Measurements from ENCODE around the gene COL27A1.

The COL27A1 gene

DNA sequence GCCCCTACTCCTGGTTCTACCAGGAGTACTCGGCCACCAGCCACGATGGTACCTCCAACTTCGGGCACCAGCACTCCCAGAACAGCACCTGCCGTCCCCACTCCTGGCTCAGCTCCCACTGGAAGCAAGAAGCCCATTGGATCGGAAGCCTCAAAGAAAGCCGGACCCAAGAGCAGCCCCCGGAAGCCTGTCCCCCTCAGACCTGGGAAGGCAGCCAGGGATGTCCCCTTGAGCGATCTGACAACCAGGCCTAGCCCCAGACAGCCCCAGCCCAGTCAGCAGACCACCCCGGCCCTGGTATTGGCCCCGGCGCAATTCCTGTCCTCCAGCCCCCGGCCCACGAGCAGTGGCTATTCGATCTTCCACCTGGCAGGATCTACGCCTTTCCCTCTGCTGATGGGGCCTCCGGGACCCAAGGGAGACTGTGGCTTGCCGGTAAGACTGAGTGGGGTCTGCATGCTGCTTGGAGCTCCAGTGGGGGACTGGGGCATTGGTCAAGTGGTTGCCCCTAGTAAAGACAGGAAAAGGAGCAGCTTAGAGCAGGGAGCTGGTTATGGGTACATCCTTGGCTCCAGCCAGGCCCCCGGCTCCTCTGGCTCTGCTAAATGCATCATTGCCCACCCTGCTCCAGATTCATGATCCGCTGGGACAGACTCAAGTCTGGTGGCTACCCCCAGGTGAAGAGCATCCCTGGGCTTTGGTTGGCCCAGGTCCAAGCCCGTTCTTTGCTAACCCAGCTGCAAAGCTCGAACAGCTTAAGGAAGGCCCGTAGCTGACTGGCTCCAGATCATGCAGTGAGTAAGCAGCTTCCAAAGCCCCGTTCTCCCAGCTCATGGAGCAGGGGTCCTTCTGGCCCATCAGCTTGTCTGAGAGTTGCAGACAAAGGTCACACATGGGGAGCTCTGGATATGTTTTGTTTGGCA is 14.0 kb downstream of the COL27A1 start:
- FAIRE-seq = no peak

DNA sequence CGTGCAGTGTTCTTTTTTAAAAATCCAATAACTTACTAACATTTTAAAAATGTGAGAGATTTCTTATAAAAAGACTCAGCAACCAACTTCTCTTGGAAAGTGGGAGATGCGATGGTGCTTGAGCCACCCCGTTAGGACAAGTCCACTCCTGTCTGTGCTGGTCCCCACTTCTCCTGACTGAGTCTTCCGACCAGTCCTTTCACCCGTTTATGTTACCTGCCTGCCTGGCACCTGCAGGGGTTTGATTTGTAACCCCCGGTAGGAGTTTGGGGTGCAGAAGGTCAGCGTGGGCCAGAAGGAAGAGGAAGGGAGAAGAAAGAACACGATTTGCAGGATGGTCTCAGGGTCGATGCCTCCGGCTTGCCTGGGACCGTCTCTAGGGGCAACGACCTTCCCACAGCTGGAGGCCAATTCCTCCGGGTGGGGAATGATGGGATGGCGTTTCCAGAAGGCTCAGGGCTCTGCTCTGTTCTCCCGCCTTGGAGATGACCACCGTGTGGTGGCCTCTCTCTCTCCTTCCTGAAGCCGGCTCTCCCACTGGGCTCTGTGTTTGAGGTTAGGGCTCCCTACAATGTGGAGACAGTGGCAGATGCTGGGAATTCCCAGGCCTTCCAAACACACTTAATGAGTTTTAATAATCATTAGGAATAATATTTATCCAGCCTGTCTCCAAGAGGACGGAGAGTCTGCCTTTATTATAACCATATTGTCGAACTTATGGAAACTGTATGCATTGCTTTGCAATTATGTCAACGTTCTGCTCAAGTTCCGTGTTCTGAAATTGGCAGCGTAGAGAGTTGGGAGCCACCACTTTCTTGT is 14.8 kb downstream of the COL27A1 start:
- no peak for FAIRE-seq

DNA sequence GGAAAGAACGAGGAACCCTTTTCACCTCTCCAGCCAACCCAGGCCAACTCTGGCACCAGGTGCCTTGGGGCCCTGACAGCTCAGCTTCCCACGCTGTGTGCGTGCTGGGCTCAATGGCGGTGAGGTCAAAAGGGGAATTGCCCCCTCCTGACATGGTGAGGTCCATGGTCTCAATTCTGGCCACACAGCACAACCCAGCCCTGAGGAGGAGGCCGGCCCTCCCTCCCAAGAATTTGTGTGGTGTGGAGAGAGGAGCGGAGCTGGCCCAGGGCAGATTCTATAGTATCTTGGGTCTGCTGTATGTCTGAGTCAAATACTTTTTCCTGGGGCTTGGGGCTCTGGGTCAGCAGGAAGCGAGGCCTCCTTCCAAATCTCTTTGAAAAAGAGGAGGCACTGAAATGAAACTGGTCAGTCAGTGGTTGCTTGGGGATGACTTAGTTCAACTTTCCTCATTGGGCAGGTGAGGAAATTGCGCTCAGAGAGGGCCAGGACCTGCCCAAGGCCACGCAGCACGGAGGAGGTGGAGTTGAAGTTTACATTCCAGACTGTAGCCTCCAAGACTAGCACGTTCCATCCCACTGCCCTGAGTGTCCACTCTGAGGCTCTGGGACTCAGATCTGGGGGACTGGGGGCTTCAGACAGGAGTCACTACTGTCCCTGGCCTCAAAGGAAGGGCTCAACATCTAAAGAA is 15.6 kb downstream of the COL27A1 start:
- FAIRE-seq = no peak

DNA sequence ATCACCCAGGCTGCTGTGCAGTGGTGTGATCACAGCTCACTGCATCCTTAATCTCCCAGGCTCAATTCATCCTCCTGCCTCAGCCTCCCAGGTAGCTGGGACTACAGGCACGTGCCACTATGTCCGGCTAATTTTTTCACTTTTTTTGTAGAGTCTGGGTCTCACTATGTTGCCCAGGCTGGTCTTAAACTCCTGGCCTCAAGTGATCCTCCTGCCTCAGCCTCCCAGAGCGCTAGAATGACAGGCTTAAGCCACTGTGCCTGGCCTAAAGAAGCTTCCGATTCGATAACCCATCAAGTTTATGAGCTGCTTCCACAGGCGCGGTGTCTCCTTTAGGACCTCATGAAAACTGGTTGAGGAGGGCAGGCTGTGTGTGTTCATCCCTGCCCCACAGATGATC is 16.2 kb downstream of the COL27A1 start:
- FAIRE-seq = no peak

DNA sequence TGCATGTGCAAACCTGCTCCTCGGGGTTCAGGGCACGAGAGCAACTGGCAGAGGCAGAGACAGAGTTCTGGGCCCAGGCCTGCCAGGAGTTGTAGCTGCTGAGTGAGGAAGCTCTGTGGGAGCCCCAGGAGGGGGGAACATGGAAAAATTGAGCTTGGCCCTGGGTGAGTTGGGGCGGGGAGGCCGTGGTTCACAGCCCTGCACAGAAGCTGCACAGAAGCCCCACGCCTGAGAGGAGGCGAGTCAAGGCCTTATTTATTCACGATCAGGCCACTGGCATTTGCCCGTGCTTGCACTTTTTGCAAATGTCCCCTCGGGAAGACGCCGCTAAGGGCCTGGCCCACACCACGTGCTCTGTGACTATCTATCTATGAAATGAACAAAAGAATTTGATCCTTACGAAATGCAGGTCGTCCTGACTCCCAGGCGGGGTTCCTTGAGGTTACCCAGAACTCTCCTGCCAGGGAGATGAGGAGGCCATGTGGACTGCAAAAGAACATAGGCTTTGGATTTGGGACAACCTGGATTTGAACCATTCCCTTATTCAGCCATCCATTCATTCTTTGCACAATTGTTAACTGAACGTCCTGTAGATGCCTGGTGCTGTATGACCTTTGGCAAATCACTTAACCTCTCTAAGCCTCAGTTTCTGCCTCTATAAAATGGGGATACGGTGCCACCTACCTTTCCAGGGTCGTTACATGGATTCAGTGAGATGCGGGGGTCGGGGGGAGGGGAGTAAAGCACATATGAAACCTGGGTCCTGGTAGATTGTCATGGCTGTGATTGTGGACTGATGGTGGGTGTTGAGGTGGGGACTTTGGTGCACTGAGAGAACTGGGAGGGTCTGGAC is 17.9 kb downstream of the COL27A1 start:
- FAIRE-seq = no peak

DNA sequence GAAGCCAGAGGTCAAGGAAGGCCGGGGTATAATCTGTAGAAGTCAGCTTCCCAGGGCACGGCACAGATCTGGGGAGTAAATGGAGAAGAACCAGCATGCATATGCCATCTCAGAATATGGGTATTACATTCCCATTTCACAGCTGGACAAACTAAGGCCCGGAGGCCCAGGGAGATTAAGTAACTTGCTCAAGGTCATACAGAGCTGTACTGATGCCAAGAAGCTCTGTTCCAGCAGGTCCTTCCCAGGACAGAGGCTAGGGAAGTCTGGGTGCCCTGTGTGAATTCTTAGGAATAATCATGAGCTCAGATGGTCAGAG is 19.2 kb downstream of the COL27A1 start:
- no peak for FAIRE-seq

DNA sequence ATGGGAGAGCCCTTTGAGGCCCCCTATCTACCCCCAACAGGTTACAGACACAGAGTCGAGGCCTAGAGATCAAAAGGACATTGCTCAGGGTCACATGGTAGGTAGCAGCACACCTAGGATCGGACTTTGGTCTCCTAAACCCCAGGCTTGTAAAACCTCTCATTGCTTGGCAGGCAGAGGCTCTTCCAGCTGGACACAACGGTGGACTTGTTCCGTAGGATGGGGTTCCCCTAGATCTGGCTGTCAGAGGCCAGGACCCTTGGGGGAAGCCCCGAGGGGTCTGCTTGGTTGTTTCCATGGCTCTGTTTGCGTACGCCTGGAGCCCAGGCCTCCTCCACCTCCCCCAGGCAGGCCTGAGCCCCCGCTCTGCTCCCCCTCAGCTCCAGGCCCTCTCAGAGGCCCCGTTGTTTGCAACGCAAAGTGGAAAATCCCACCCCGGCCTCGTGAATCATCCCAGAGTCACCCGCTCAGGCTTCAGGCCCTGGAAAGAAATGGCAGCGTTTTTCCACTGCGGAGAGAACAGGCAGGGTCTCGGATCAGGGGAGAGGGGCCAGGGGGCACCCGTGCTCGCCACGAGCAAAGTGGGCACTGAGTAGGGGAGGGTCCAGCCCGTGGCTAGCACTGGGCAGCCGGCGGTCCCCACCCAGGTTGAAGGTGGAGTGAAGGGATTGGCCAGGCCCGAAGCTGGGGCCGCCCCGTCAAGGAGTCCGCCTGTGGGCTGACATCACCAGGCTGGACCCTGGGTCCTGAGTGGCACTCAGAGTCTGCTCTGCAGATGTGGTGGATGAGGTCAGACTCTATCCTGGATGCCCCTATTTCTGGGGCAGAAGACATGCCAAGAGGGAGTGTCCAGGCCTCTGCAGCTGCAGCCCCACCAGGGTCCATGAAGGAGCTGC is 19.8 kb downstream of the COL27A1 start:
- no peak for FAIRE-seq

DNA sequence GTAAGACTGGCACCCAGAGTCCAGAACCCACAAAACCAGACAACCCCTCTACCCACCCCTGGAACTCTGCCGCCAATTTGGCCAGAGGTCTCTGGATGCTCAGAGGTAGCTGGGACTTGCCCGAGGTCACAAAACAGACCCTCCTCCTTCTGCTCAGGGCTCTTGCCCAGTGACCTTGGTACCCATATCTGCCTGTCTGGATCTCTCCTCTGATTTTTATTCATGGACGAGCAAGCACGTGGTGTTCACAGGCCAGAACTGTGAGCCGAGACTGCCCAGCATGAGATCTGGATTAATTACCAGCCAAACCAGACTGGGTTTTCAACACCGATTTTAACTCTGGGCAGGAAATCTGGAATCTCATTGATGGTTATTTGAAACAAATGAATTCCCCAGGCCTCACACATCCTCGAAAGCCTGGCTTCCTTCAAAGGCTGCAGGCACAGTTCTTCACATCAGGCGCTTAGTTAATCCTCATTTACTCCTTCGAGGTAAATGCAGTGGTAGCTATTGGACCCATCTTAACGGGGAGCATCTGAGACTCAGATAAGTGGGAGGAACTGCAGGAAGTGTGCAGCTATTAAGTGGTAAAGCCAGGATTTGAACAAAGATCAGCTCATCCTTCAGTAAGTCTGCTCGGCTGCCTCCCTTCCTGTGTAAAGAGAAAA is 21.4 kb downstream of the COL27A1 start:
- no peak for FAIRE-seq

DNA sequence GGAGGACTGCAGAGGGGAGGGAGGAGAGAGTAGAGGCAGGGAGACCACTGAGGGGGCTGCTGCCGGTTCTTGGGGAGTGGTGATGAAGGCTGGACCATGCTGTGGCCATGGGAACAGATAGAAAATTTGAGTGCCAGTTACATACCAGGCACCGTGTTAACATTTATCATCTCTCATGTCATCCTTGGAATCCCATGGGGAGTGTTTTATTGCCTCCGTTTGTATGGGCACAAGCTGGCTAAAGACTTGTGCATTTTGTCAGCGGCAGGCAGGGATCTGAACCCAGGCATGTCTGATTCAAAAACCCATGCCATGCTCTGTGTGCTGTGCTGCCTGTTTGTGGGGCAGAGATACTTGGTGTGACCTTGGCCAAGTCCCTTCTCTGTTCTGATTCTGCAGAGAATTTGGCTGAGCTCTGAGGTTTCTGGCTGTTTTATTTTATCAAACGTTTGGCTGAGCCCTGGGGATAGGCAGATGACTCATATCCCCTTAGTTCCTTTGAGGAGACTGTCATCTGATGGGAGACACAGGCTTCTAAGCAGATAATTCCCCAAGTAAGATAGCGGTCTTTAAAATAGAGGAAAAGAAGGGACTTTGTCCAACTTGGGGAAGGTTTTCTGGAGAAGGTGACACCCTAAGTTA is 22.2 kb downstream of the COL27A1 start:
- no peak for FAIRE-seq

DNA sequence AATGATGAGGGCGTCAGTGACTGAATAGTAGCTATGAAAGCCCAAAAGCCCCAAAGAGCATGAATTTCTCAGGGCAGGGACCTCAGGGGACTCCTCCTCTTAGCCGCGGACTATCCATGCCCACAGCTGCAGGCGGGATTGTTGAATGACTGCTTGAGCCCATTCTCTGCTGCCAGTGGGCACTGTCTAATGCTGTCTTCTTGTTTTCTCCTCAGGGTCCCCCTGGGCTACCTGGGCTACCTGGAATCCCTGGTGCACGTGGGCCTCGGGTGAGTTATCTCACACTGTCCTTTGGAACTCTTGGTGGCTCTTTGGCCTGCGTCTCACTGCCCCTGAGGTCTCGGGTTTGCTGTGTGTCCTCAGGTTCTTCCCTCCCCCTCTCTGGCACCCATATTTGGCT is 22.7 kb downstream of the COL27A1 start:
- FAIRE-seq = no peak

DNA sequence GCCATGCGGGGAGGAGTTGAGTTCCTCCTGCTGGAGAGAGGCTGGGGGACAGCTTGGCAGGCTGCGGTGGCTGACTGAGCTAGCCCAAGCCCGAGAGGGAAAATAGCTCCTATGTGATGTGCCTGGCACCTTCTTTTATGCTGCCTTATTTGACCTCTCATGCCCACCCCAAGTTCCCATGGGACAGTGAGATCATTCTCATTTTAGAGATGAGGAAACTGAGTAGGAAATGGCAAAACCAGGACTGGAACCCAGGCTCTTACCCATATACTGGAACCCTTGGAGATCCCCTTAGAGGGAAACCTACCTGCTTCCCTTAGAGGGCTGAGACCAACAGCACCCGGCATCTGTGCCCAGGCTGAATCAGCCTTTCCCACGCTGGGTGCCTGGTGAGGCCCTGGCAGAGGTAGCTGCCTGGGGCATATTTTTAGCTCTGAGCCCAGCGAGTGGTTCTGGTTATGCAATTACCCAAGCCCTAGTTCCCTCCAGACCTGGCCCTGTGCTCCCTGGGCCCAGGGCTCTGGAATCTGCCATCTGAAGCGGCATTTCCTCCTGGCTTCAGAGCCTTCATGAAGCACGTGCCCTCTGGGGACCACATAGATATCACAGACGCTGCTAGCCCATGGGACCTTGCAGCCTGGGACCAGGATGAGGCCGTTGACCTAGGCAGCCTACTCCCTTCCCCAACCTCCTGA is 23.6 kb downstream of the COL27A1 start:
- no peak for FAIRE-seq

DNA sequence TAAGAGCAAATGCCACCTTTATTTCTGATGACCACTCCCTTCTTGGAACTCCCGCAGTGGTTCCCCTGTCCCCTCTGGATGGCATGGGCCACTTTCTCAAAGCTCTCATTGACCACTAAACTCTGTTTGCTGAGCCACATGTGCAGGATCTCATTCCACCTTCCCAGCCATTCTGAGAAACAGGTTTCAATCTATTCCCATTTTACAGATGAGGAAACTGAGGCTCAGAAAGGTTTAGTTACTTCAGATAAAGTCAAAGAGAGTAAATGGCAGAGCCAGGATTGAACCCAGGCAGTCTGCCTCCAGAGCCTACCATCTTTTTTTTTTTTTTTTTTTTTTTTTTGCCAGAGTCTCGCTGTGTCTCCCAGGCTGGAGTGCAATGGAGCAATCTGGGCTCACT is 24.2 kb downstream of the COL27A1 start:
- no peak for FAIRE-seq

DNA sequence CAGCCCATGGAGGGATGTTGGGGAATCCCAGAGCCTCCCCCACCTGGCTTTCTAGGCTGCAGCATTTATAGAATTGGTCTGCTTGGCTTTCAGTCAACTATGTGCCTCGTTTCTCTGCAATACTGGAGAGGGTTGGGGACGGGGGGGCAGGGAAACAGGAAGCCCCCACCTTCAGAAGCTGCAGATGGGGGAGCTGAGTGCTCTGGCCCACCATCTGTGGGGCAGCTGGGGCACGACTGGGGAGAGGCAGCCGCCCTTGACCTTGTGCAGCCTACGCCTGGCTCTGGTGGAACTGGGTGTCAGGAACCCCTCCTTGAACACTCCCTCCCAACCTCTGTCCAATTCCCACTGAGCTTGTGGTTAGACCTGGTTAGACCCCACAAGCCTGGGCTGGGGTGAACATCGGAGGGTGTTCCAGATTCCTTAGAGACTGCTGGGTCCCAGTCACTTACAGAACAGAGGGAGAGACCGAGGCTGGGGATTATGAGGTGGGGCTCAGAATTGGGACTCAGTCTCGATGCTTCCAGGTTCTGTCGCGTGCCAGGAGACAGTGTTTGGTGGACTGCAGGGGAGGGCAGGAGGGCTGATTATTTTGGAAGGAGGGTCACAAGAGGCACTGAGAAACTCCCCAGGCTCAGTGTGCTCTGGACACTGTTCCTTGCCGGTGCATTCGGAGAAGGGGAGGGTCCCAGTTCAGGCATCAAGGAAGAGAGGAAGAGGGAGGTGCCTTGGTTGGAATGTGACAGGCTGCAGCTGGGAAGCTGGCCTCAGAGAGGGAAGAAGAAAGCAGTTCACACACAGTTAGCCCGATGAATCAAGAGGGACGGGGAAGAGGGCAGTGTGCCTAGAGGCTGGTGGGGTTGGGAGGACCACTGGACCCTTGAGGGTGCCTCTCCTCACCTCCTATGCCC is 25.6 kb downstream of the COL27A1 start:
- FAIRE-seq = no peak

DNA sequence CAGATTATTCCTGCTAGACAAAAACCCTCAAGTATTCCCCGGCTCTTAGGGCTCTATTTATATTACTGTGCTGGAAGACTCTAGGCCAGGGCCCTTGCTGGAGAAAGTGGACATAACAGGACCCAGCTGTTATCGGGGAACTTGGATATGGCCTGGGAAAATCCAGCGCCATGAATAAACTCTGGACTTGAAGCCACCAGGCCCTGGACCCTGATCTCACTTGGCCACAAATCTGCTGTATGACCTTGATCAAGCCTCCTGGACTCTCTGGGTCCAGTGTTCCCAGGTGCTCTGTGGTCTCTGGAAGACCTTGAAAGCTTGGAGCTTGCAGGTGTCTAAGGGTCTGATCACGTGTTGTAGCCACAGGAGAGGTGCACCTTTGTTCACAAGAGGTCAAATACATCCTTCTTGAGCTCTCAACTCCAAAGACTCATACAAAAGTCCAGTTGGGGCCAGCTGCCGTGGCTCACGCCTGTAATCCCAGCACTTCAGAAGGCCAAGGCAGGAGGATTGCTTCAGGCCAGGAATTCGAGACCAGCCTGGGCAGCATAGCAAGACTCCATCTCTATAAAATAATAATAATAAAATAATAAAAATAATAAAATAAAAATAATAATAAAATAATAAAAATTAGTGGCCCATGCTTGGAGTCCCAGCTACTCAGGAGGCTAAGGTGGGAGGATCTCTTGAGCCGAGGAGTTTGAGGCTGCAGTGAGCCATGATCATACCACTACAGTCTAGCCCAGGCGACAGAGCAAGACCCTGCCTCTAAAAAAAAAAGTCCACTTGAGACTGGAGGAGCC is 26.5 kb downstream of the COL27A1 start:
- no peak for FAIRE-seq

DNA sequence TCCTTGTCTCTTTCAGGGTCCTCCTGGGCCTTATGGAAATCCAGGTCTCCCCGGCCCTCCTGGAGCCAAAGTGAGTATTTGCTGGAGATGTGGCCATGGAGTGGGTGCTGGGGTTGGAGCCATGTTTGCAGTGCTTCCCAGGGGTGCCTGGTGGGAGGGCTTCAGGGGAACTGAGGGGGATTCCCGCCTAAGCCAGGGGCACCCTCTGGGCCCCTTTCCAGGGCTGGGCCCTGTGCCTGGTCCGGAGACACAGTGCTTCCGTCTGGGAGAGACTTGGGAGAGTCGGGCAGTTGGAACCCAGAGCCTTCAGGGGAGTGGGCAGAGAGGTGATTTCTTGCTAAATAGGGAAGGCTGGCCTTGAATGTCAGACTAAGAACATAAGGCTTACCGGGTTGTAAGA is 27.7 kb downstream of the COL27A1 start:
- no peak for FAIRE-seq

DNA sequence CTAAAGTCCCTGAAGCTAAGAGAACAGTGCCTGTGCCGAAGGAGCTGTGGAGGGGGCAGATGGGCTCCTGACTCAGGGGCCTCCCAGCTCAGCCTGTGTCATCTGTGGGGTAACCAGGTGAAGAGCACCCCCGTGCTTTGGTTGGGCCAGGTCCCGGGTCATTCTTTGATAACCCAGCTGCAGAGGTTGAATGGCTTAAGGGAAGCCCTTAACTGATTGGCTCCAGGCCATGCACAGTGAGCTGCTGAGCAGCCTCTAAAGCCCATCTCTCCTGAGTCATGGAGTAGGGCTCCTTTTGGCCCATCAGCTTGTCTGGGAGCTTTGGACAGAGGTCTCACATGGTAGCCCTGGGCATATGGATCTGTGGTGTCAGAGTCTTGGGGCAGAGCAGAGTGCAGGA is 28.7 kb downstream of the COL27A1 start:
- no peak for FAIRE-seq

DNA sequence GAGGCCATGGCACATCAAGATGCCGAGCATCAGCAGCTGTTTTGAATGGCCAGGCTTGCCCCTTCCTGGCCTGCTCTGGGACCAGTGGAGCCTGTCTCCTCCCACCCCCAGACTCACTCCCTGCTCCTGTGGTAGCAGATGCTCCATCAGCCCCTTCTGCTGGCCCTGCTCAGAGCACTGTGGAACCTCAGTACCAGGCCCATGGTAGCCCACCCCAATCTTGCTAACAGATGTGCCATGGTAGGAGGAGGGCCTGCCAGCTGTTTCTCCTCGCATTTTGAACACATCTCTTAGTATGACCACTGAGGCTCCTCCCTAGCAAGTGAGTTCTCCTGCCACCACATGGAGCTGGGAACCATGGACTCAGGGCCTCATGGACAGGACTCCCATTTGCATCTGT is 29.5 kb downstream of the COL27A1 start:
- no peak for FAIRE-seq

Measured in islet of Langerhans (tissue), 1 donor.